HT-29 (cell line): Measurements from ENCODE around the gene CPZ. TPM values are rescaled to one million over a fixed set of nuclear protein-coding genes. Genes with fewer than 3 reads are reported as not detected.
"Not testable (repeated sequence)": the region's sequence is repeated elsewhere in the genome, so short reads cannot be mapped to it uniquely, and the experiment has no call there.

ENCODE experiments used
- DNase-seq: peaks from one replicate; pipeline ENCODE4 v3.0.0-alpha.2; 2015; ENCODE audit warnings: low spot score
- total RNA-seq: library from RNA; depleted of rRNA; stranded (reverse); fragments of >200 nt; shearing (Covaris generic); gene quantifications from 2 replicates; pipeline ENCODE4 v1.2.3, GENCODE V29; 2014

Gene CPZ
- total RNA-seq, 1 experiment from 2014 or later: not detected

- DNase-seq: no peak
Observed at GRCh38 chr4:8608714-8609391, 16.3 kb downstream of the CPZ start.

GRCh38 chr4:8609406-8609805 is 16.8 kb downstream of the CPZ start:
- DNase-seq: no peak

GRCh38 chr4:8609824-8610350 is 17.3 kb downstream of the CPZ start:
- no peak for DNase-seq

GRCh38 chr4:8610858-8611616 is 18.5 kb downstream of the CPZ start:
- DNase-seq: no peak

GRCh38 chr4:8612646-8613045 is 20.1 kb downstream of the CPZ start:
- DNase-seq: no peak

GRCh38 chr4:8613421-8614364 is 21.1 kb downstream of the CPZ start:
- no peak for DNase-seq

- no peak for DNase-seq
Observed at GRCh38 chr4:8614365-8615193, 22.0 kb downstream of the CPZ start.

GRCh38 chr4:8615366-8615765 is 22.8 kb downstream of the CPZ start:
- DNase-seq: no peak

GRCh38 chr4:8615921-8616787 is 23.6 kb downstream of the CPZ start:
- DNase-seq: no peak

GRCh38 chr4:8616831-8617230 is 24.3 kb downstream of the CPZ start:
- no peak for DNase-seq

GRCh38 chr4:8617486-8618040 is 25.0 kb downstream of the CPZ start:
- no peak for DNase-seq

GRCh38 chr4:8618421-8618820 is 25.9 kb downstream of the CPZ start:
- DNase-seq: no peak

GRCh38 chr4:8618961-8619720 is 26.6 kb downstream of the CPZ start:
- DNase-seq: no peak

- not testable (repeated sequence) for DNase-seq
Observed at GRCh38 chr4:8621135-8621534, 28.6 kb downstream of the CPZ start.

- DNase-seq: not testable (repeated sequence)
Observed at GRCh38 chr4:8624601-8625272, 32.2 kb downstream of the CPZ start.

- not testable (repeated sequence) for DNase-seq
Observed at GRCh38 chr4:8630240-8630905, 37.8 kb downstream of the CPZ start.

- not testable (repeated sequence) for DNase-seq
Observed at GRCh38 chr4:8631896-8632295, 39.3 kb downstream of the CPZ start.

- not testable (repeated sequence) for DNase-seq
Observed at GRCh38 chr4:8634773-8635172, 42.2 kb downstream of the CPZ start.
